ENCODE measurements around the gene SLC27A3.
A peak's percentile ranks its signal among the peaks of the same experiment; 100 is the strongest.

SLC27A3 gene

GRCh38 chr1:153799566-153800465, 24.6 kb downstream of the SLC27A3 start:
- no peak for DNase-seq

DNA sequence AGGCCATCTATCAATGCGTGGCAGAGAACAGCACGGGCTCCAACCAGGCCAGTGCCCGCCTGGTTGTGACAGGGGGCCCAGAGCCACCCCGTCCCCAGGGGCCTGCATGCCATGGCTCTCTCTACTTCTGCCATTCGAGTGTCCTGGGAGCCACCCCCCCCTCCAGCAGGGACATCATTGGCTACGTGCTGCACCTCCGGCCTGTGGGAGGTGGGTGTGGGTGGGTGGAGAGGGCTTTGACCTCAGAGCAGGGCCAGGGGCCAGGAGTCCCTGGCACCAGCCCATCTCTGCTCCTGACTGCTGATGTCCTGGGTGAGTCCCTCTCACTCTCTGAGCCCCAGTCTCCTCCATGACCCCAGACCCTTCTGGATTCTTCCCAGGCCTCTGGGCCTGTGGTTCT, 25.3 kb downstream of the SLC27A3 start:
- DNase-seq = no peak

GRCh38 chr1:153801028-153801625, 25.9 kb downstream of the SLC27A3 start:
- DNase-seq = no peak

DNA sequence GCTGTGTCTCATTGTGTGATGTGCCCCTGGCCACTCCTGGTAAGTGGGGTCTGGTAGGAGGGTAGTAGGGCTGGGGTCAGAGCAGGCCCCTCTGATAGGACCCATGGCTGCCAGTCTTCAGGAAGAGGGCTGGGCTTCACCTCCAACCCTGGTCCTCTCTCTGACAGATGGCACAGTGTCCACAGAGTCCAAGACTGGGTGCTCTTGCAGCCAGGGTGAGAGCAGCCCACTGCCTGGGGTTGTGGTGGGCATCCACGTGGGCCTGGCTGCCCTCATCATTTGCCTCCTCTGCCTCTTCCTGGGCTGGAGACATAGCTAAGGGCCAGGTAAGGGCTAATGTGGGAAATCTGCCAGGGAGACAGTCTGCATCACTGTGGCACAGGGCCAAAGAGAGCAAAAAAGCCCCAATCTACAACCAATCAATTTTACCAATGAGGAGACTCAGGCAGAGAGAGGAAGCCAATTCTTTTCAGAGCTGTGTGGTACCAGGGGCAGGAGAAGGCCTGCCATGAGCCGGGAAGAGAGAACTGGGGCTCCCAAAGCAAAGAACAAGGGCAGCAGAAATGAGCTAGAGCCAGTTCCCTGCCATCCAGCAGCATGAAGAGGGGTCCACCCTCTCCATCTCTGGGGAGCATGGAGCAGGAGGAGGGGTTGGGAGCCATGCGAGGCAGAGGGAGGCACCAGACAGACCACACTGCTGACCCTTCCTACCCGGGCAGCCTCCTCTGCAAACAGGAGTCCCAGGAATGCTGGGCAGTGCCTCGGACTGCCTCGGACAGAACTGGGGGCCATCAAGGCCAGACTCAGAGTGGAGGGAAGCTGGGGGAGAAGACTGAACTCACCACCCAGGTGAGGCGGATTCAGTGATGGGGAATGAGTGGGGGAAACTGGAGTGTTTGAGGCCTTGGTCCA, 26.8 kb downstream of the SLC27A3 start:
- no peak for DNase-seq

DNA sequence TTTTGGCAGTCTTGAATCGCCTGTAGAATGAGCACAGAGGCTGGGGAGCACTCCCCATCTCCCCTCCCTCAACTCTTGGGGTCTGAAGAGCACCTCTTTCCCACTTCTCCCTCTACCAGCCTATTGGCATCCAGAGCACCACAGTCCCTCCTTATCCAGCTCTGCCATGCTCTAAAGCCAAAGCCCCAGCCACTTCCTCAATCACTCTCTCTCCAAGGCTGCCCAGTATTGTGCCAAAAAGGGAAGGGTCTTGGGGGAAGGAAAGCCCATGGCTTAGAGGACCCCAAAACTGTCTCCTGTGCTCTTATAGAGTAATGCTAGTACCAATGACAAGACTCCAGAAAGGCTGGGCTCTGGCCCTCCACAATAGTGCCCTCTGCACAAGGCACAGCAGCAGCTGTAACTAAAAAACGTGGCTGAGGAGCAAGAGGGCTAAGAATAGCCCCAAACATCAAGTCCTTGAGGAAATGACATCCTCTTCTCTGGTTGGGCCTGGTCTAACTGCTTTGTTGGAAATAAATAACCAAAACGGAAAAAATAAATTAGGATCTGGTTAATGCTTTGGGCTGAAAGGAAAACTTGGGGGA, 28.4 kb downstream of the SLC27A3 start:
- no peak for DNase-seq

GRCh38 chr1:153804112-153804511, 28.9 kb downstream of the SLC27A3 start:
- DNase-seq = no peak

DNA sequence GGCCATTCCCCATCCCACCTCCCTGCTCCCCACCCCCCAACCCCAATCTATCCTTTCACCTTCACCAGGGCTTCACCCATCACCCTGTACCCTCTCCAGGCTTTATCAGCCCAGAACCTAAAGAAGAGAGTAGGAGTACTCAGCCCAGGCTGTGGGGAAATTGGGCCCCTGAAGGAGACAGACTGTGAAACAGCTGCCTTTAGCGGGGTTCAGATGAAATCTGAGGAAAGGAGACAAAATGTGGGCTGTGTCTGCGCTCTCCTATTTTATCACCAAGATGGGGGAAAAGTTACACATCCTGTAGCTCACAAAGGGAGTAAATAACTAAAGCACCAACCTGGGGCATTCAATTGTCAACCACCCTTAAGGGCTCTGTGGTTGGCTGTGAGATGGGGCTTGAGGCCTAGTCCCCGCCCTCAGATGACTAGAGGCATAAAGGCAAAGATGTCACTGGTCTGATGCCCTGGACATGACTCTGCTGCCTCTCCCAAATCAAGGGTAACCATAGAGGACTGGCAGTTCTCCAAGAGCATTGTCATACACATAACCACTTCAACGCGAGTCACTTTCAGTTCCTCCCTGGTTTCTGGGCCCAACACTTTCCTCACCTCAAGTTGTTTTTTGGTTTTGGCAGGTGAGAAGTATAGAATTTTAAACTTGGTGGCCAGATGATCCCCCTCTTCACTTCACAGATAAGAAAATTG, 30.0 kb downstream of the SLC27A3 start:
- DNase-seq = peak; percentile 89

DNA sequence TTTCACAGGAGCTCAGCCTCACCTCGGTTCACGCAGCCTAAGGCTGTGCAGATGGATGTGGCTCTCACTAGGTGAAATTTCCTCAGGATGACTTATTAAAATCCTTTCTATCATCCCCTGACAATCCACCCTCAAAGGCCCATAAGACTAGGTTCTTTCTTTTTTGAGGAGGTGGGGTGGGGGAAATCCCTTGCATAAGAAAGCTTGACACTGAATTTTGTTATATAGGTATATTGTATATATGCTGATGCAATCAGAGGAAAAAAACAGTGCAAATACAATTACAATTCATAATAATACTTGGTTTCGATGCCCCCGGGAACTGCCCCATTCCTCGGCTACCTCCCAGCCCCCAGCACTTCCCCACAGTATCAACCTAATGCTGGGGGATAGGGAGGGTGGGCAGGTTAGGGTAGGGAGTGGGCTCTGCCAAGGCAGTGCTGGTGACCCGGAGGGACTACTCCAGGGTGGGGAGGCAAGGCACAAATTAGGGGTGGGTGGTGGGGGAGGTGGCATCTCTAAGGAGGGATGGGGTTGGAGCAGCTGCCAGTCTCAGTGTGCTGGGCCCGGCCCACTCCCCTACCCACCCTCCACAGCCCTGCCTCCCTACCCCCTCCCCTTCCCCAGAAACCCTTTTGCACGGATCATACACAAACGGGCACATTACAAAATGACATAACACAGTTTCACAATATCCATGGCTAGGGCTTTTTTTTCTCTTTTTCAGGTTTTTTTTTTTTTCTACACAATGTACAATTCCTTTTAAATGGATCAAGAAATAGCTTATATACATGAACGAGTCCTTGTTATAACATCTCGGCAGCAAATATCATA, 30.9 kb downstream of the SLC27A3 start:
- DNase-seq = no peak

- no peak for DNase-seq
These were observed 41.2 kb downstream of the SLC27A3 start for GRCh38 chr1:153816283-153816889.

- DNase-seq = no peak
These were observed 43.7 kb downstream of the SLC27A3 start for GRCh38 chr1:153818876-153819275.

- no peak for DNase-seq
These were observed 52.2 kb downstream of the SLC27A3 start for GRCh38 chr1:153827168-153827964.

Data from CD4-positive, alpha-beta T cell treated with Interleukin-15 for 1 hour (primary cell).